Panc1 (cell line): ENCODE data around the gene PCDHA9.

ENCODE experiments used
- CTCF ChIP-seq: fragments of 450-650 bp; IDR thresholded peaks from 2 replicates; pipeline ENCODE4 v1.5.1; 2017; ENCODE audit warnings: mild to moderate bottlenecking
- POLR2AphosphoS5 ChIP-seq: IDR thresholded peaks from 2 replicates; pipeline ENCODE4 v1.6.1; 2012; ENCODE audit warnings: mild to moderate bottlenecking, low read depth, low read length, moderate library complexity
- REST ChIP-seq, 2 experiments: IDR thresholded peaks; 2 replicates each; pipeline ENCODE4 v1.6.1; 2011 to 2012; ENCODE audit warnings: low read depth in 2 of 2, control low read depth in 1 of 2, low read length in 1 of 2, mild to moderate bottlenecking in 1 of 2, moderate library complexity in 1 of 2; ENCODE audit not compliant: insufficient read depth in 1 of 2
- SIN3A ChIP-seq: IDR thresholded peaks from 2 replicates; pipeline ENCODE4 v1.6.1; 2012; ENCODE audit warnings: low read depth, mild to moderate bottlenecking, low read length, moderate library complexity, borderline replicate concordance; ENCODE audit not compliant: insufficient read depth

- no peak for TF ChIP-seq POLR2AphosphoS5
- peak; percentile 20; the same call in 1 of the 2 replicates for TF ChIP-seq CTCF
- no peak for TF ChIP-seq REST (IDR thresholded peaks at IDR 0.05; ENCODE audit: insufficient read depth in 1 of 2, low read depth in 2 of 2, low read length in 1 of 2)
- TF ChIP-seq SIN3A: no peak
Observed at GRCh38 chr5:140822281-140822629, 25.9 kb upstream of the PCDHA9 start.
